ENCODE data around the gene SASH3.

GRCh38 chrX:129769467-129770154 lies 10.1 kb upstream of the SASH3 start:
- TF ChIP-seq CTCF (conservative IDR thresholded peaks at IDR 0.05; ENCODE audit: low read depth, low read length) (no peak), EZH2 (IDR thresholded peaks at IDR 0.05; ENCODE audit: borderline replicate concordance, low read depth, low read length, poor library complexity, severe bottlenecking) (no peak)
